Ishikawa (cell line): ENCODE measurements around the gene SPECC1.

Experiments
- CEBPB ChIP-seq: IDR thresholded peaks from 2 replicates; pipeline ENCODE4 v1.6.1; 2012
- CREB1 ChIP-seq: IDR thresholded peaks from 2 replicates; pipeline ENCODE4 v1.6.1; 2012; ENCODE audit warnings: low read depth
- EGR1 ChIP-seq: IDR thresholded peaks from 2 replicates; pipeline ENCODE4 v1.6.1; 2012
- EP300 ChIP-seq: IDR thresholded peaks from 2 replicates; pipeline ENCODE4 v1.6.1; 2012; ENCODE audit warnings: borderline replicate concordance
- FOXM1 ChIP-seq: IDR thresholded peaks from 2 replicates; pipeline ENCODE4 v1.6.1; 2012; ENCODE audit warnings: low read depth, borderline replicate concordance
- NFIC ChIP-seq: IDR thresholded peaks from 2 replicates; pipeline ENCODE4 v1.6.1; 2012
- RAD21 ChIP-seq: IDR thresholded peaks from 2 replicates; pipeline ENCODE4 v1.6.1; 2012; ENCODE audit warnings: low read depth
- TAF1 ChIP-seq: IDR thresholded peaks from 2 replicates; pipeline ENCODE4 v1.6.1; 2012; ENCODE audit warnings: low read depth, mild to moderate bottlenecking
- TEAD4 ChIP-seq: IDR thresholded peaks from 2 replicates; pipeline ENCODE4 v1.6.1; 2012
- YY1 ChIP-seq: IDR thresholded peaks from 2 replicates; pipeline ENCODE4 v1.6.1; 2012; ENCODE audit warnings: low read depth
- ZBTB7A ChIP-seq: IDR thresholded peaks from 2 replicates; pipeline ENCODE4 v1.6.1; 2012; ENCODE audit warnings: low read depth
- TF ChIP-seq, protein P1 (sequence below): IDR thresholded peaks from 2 replicates; pipeline ENCODE4 v1.6.1; 2012
- TF ChIP-seq, protein P2 (sequence below): IDR thresholded peaks from 2 replicates; pipeline ENCODE4 v1.6.1; 2012; ENCODE audit warnings: low read depth, mild to moderate bottlenecking

DNA sequence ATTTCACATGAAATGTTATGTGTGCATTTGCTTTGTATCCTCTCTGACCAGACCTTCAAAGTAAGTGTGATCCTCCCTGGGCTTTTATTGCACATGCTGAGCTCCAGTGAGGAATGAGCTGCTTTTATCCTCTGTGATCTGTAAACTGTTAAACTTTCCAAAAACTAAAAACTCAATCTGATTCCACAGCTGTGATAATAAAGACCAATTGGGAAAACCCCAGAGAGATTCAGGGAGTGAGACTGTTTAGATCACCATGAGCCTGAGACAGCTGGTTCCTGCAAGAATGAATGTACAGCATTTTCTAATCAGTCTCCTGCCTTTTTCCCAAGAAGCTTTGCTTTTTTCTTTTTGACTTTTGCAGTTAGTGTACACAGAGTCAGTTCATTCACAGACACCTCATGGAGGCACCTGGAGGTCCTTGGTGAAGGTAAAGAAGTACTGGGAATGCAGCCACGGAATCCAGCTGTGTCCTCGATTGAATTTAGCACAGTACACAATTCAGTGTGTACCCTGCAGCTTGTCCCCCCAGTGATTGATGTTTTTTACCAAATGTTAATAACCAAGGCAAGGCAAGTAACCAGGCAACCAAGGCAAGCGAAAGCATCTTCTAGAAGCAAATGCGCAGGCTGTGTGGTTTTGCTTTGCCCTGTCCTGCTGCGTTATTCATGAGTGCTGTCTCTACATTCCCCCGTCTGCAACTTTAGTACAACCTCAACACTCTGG lies 275.6 kb downstream of the SPECC1 start:
- TF ChIP-seq CEBPB, result no peak
- TF ChIP-seq ZBTB7A, result no peak
- no peak for TF ChIP-seq NFIC
- TF ChIP-seq CREB1, result no peak
- TF ChIP-seq RAD21, result no peak
- TF ChIP-seq, protein P1, sequence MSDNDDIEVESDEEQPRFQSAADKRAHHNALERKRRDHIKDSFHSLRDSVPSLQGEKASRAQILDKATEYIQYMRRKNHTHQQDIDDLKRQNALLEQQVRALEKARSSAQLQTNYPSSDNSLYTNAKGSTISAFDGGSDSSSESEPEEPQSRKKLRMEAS, result no peak
- no peak for TF ChIP-seq EP300
- TF ChIP-seq FOXM1, result no peak
- TF ChIP-seq YY1, result no peak
- no peak for TF ChIP-seq TEAD4
- no peak for TF ChIP-seq TAF1
- TF ChIP-seq EGR1, result no peak
- TF ChIP-seq, protein P2, sequence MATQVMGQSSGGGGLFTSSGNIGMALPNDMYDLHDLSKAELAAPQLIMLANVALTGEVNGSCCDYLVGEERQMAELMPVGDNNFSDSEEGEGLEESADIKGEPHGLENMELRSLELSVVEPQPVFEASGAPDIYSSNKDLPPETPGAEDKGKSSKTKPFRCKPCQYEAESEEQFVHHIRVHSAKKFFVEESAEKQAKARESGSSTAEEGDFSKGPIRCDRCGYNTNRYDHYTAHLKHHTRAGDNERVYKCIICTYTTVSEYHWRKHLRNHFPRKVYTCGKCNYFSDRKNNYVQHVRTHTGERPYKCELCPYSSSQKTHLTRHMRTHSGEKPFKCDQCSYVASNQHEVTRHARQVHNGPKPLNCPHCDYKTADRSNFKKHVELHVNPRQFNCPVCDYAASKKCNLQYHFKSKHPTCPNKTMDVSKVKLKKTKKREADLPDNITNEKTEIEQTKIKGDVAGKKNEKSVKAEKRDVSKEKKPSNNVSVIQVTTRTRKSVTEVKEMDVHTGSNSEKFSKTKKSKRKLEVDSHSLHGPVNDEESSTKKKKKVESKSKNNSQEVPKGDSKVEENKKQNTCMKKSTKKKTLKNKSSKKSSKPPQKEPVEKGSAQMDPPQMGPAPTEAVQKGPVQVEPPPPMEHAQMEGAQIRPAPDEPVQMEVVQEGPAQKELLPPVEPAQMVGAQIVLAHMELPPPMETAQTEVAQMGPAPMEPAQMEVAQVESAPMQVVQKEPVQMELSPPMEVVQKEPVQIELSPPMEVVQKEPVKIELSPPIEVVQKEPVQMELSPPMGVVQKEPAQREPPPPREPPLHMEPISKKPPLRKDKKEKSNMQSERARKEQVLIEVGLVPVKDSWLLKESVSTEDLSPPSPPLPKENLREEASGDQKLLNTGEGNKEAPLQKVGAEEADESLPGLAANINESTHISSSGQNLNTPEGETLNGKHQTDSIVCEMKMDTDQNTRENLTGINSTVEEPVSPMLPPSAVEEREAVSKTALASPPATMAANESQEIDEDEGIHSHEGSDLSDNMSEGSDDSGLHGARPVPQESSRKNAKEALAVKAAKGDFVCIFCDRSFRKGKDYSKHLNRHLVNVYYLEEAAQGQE, result no peak
